ENCODE measurements around the gene HNRNPC.
"Not testable (repeated sequence)": the region's sequence is repeated elsewhere in the genome, so short reads cannot be mapped to it uniquely, and the experiment has no call there.

DNA sequence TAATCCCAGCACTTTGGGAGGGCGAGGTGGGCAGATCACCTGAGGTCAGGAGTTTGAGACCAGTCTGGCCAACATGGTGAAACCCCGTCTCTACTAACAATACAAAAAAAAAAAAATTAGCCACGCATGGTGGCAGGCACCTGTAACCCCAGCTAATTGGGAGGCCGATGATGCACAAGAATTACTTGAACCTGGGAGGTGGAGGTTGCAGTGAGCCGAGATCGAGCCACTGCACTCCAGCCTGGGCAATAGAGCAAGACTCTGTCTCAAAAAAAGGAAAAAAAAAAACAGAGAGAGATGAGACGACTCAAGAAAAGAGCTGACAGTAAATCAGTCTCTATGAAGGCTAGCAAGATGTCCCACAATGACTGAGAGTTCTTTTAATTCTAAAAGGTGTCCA is 44.1 kb downstream of the HNRNPC start:
- TF ChIP-seq, protein P1, sequence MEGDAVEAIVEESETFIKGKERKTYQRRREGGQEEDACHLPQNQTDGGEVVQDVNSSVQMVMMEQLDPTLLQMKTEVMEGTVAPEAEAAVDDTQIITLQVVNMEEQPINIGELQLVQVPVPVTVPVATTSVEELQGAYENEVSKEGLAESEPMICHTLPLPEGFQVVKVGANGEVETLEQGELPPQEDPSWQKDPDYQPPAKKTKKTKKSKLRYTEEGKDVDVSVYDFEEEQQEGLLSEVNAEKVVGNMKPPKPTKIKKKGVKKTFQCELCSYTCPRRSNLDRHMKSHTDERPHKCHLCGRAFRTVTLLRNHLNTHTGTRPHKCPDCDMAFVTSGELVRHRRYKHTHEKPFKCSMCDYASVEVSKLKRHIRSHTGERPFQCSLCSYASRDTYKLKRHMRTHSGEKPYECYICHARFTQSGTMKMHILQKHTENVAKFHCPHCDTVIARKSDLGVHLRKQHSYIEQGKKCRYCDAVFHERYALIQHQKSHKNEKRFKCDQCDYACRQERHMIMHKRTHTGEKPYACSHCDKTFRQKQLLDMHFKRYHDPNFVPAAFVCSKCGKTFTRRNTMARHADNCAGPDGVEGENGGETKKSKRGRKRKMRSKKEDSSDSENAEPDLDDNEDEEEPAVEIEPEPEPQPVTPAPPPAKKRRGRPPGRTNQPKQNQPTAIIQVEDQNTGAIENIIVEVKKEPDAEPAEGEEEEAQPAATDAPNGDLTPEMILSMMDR (IDR thresholded peaks at IDR 0.05): not testable (repeated sequence)
- not testable (repeated sequence) for TF ChIP-seq POLR2AphosphoS5, POLR2A (IDR thresholded peaks at IDR 0.05)

Measured in transverse colon (tissue), 4 donors.